HK-2 (cell line): ENCODE data around the gene NOTCH2.

Source experiments
- DNase-seq: peaks from one replicate; pipeline ENCODE4 v3.0.0-alpha.2; 2018; ENCODE audit not compliant: unreplicated experiment

NOTCH2 gene

DNA sequence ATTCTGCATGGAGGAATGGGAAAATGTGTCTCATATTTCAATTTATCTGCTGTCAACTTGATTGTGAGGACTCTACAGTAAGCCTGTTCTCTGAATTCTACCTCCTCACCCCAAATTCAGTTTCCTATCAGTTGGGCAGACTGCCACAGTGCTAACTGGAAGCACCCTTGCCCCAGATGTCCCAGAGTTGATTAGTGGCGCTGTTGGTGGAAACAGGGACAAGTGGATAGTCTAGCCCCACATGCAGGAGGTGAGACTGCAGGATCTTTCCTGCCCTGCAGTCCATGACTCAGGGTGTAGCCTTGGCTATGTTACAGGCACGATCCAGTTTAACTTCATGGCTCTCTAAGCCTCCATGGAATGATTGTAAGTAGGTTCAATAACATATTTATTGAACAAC lies 195.3 kb downstream of the NOTCH2 start:
- no peak for DNase-seq

DNA sequence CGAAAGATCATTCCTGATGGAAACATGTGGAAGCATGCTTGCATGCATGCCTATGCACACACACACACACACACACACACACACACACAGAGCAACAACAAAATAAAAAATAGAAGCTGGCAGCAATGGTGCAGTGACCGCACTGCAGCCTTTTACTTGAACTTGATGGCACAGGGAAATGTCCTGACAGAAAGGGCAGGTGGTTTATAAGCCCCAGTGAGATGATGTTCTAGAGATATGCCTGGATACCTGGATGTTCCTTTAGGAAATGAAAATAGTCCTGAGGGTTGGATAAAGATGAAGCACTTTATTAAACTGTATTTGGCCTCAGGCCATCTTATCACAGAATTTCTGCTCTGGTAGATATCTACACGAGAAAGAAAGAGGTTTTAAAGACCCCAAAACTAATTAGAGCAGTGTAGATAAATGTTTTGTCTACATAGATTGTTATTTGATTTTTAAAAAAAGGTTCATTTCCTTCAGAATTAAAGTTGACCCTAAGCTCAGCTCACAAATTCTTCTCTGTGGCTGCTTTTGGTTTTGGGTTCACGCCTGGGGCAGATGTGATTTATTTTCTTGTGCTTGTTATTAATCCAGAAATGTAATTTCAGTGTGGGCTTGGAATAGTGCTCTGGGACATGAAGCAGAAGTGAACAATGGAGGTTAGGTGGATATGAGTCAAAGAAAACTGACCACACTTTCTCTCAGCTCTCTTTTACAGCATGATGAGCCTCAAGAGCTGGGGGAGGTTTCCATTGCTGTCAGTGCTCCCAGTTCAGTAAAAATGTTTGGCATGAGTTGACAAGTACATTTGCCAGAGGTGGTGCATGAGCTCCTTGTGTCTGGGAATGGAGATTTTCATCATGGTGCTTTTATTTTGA lies 196.1 kb downstream of the NOTCH2 start:
- no peak for DNase-seq

DNA sequence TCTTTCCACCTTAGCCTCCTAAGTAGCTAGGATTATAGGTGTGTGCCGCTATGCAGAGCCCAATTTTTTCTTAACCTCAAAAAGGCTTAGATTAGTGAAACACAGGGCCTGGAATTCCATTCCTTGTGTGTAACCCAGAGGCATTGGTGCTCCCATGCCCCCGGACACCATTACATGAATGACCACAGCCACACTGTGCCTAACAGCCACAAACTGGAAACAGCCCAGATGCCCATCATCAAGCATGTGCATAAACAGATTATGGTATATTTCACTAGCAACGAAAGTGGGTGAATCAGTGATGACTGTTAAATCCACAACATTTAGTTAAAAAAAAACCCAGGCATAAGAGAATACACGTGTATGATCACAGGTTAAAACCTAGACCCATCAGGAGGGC lies 197.6 kb downstream of the NOTCH2 start:
- no peak for DNase-seq

DNA sequence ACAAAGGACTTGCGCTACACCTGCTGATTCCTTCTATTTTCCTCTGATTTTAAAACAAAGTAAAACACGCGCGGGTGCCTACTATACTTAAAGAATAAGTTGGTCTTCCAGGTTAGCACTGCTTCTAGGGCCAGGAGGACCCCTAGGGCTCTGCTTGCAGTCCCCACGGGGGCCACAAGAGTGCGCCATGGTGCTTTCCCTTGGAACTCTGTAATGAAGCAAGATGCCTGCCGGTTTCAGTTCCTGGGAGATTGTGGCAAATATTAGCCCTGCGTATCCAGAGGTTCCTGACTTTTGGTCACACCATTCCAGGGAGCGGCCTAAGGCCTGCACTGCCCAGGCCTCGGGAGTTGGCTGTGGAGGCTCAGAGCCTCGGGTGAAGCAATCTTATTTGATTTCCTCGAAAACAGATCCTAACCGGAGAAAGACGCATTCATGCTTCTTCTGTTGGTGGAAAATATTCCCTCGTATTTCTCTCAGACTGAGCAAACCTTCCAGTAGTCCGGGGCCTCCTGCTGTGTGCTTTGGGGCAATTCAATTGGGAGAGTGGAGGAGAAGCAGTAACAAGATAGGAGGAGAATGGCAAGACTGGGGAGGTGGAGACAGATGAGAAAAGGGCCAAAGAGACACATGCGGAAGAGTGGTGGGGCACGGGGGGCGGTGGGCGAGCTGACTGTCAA lies 198.4 kb downstream of the NOTCH2 start:
- DNase-seq, result peak; percentile 82

DNA sequence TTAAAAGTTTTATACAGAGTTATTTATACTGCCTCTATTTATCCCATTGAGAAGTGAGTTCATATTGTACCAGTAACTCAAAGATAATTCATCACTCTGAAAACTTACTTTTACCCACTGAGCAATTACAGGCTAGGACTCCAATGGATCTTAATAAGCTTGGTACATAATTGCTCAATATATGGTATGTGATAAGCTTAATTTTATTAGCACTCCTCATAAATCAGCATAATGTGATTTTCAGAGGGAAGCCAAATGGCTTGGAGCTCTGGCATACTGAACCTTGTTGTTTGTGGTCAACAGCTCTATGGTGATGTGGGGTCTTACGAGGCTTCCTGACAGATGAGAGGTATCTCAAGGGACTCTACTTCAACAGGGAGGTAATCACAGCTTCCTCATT lies 199.5 kb downstream of the NOTCH2 start:
- DNase-seq, result no peak

DNA sequence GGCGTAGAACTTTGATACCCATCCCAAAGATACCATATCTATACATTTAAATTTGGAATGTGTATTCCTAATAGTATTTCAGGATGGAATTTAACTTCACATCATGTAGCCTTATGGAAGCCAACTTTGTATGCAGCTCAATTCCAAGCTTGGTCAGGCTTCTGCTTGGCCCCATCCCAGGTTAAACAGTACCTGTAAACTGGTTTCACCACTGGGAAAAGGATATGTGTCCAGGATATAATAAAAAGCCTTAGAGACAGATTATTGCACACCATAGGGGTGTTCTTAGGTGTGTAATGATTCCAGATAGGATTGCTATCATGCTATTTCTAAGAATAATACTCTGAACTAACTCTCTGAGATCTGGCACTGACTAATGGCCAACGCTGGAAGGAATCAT lies 201.3 kb downstream of the NOTCH2 start:
- DNase-seq, result no peak

DNA sequence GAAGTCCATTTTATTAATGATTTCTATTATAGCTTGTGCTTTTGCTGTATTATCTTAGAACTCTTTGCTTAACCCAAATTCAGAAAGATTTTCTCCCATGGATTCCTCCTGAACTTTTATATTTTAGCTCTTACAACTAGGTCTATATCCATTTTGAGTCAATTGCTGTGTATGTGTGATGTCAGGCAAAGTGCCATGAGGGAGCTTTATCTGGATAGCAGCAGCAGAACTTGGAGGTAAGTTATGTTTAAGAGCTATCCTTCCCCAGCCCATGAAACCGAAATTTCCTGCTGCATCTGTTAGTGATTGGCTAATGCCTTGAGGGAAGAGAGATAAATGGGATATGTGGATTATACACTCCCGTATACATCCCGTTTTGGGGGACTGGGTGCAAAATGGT lies 203.0 kb downstream of the NOTCH2 start:
- no peak for DNase-seq

DNA sequence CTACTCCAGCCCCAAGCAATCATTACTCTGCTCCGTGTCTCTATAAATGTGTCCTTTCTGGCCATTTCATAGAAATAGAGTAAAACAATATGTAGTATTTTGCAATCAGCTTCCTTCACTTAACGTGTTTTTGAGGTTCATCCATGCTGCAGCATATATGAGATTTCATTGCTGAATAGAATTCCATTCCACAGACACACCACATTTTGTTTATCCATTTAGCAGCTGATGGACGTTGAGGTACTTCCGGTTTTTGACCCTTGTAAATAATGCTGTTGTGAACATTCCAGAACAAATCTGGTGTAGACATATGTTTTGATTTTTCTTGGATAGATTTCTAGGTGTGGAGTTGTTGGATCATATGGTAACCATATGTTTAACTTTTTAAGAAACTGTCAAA lies 203.8 kb downstream of the NOTCH2 start:
- DNase-seq, result no peak

DNA sequence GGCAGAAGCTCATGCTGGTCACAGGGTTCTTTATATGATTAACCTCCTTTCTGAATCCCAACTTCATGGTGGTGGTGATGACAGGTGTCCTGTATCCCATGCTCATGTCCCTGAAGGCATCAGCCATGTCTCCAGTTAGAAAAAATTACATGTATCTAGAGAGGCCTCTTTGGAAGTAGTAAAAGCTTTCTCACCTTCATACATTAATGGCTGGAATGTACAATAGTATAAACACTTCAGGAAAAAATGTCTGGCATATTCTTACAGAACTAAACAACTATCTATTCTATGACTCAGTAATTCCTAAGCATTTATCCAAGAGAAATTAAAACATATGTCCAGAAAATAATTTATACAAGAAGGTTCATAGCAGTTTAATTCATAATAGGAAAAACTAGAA lies 207.2 kb downstream of the NOTCH2 start:
- DNase-seq, result no peak
